IMR-90 (cell line): Measurements from ENCODE around the gene TTC23. TPM values are rescaled to one million over a fixed set of nuclear protein-coding genes. Genes with fewer than 3 reads are reported as not detected.
A peak's percentile ranks its signal among the peaks of the same experiment; 100 is the strongest.

Experiments
- ATAC-seq: fragments of 200-7000 bp; cut with Tn5 transposase; 2 replicates; pipeline ENCODE4 v1.9.1; 2020; ENCODE audit warnings: low read depth, mild to moderate bottlenecking, moderate library complexity
- BruUV-seq: library from RNA; stranded (reverse); fragments of 400-500 nt; replicated peaks from 2 replicates; lab custom pipeline; 2021; lab: Mats Ljungman, UMichigan
- CTCF ChIA-PET: fragments of 300-600 bp; formaldehyde crosslinking; extraction: SDS; loops from one replicate; lab custom pipeline; 2021; ENCODE audit warnings: antibody characterized with exemption; lab: Yijun Ruan, JAX
- POLR2A ChIA-PET: fragments of 300-600 bp; sonication (Branson Sonifier 250); formaldehyde crosslinking; loops from one replicate; lab custom pipeline; 2022; ENCODE audit warnings: antibody characterized with exemption; ENCODE audit not compliant: unreplicated experiment; lab: Charles Lee
- DNase-seq: peaks from one replicate; pipeline ENCODE4 v3.0.0; 2013
- H2AFZ ChIP-seq: replicated peaks from 2 replicates; pipeline ENCODE3; 2013; ENCODE audit warnings: low read length, mild to moderate bottlenecking; ENCODE audit not compliant: poor library complexity
- H2AK5ac ChIP-seq: 2 replicates; pipeline ENCODE4 v1.6.1; 2013; ENCODE audit warnings: low read depth, low read length, inconsistent platforms
- H2AK9ac ChIP-seq: replicated peaks from 2 replicates; pipeline ENCODE3; 2013; ENCODE audit warnings: mild to moderate bottlenecking, low read depth, low read length, moderate library complexity; ENCODE audit not compliant: poor library complexity
- H2BK120ac ChIP-seq: 2 replicates; pipeline ENCODE4 v1.6.1; 2013; ENCODE audit warnings: low read depth, low read length, inconsistent platforms
- H2BK15ac ChIP-seq: 3 replicates; pipeline ENCODE4 v1.6.1; 2013; ENCODE audit warnings: low read depth, low read length, inconsistent platforms
- H2BK20ac ChIP-seq: 2 replicates; pipeline ENCODE4 v1.6.1; 2013; ENCODE audit warnings: low read depth, mild to moderate bottlenecking, inconsistent platforms, low read length, moderate library complexity
- H2BK5ac ChIP-seq: 2 replicates; pipeline ENCODE4 v1.6.1; 2013; ENCODE audit warnings: mild to moderate bottlenecking, low read depth, low read length, inconsistent platforms; ENCODE audit not compliant: poor library complexity, severe bottlenecking
- H3K14ac ChIP-seq: replicated peaks from 2 replicates; pipeline ENCODE4 v1.6.1; 2013; ENCODE audit warnings: low read depth, low read length, inconsistent platforms
- H3K18ac ChIP-seq: 2 replicates; pipeline ENCODE4 v1.6.1; 2013; ENCODE audit warnings: low read depth, low read length, control low read depth
- H3K23ac ChIP-seq: 2 replicates; pipeline ENCODE4 v1.6.1; 2013; ENCODE audit warnings: low read depth, low read length, inconsistent platforms
- H3K27ac ChIP-seq: 2 replicates; pipeline ENCODE4 v1.5.1; 2013; ENCODE audit warnings: mild to moderate bottlenecking, control low read depth, low read length; ENCODE audit not compliant: insufficient read depth
- H3K27me3 ChIP-seq: 2 replicates; pipeline ENCODE4 v1.6.1; 2013; ENCODE audit warnings: low read length; ENCODE audit not compliant: control insufficient read depth, insufficient read depth
- H3K36me3 ChIP-seq: 2 replicates; pipeline ENCODE4 v1.6.1; 2013; ENCODE audit warnings: low read length, mixed read lengths; ENCODE audit not compliant: control insufficient read depth, insufficient read depth
- H3K4ac ChIP-seq: 2 replicates; pipeline ENCODE4 v1.6.1; 2013; ENCODE audit warnings: low read depth, low read length, inconsistent platforms
- H3K4me1 ChIP-seq: 2 replicates; pipeline ENCODE4 v1.6.1; 2013; ENCODE audit warnings: low read length, mixed read lengths; ENCODE audit not compliant: control insufficient read depth, insufficient read depth
- H3K4me2 ChIP-seq: 2 replicates; pipeline ENCODE4 v1.6.1; 2013; ENCODE audit warnings: low read depth, mild to moderate bottlenecking, control low read depth, low read length, moderate library complexity
- H3K4me3 ChIP-seq: 2 replicates; pipeline ENCODE4 v1.5.1; 2013; ENCODE audit warnings: low read depth, mild to moderate bottlenecking, control low read depth, low read length, moderate library complexity; ENCODE audit not compliant: insufficient read depth
- H3K56ac ChIP-seq: 2 replicates; pipeline ENCODE4 v1.6.1; 2013; ENCODE audit warnings: low read length, inconsistent platforms; ENCODE audit not compliant: insufficient read depth; ENCODE audit errors: extremely low read depth
- H3K79me1 ChIP-seq, 2 experiments: 2 replicates each; pipeline ENCODE4 v1.6.1; 2013; ENCODE audit warnings: low read length in 2 of 2, inconsistent platforms in 1 of 2, low read depth in 1 of 2
- H3K9ac ChIP-seq: 2 replicates; pipeline ENCODE4 v1.6.1; 2013; ENCODE audit warnings: low read depth, low read length, control low read depth
- H3K9me1 ChIP-seq: 2 replicates; pipeline ENCODE4 v1.6.1; 2013; ENCODE audit warnings: low read length, inconsistent platforms; ENCODE audit not compliant: insufficient read depth
- H3K9me3 ChIP-seq: 2 replicates; pipeline ENCODE4 v1.6.1; 2013; ENCODE audit warnings: low read length; ENCODE audit not compliant: control insufficient read depth, insufficient read depth
- H4K20me1 ChIP-seq: 2 replicates; pipeline ENCODE4 v1.6.1; 2013; ENCODE audit warnings: low read length, inconsistent platforms; ENCODE audit not compliant: insufficient read depth
- H4K5ac ChIP-seq: 2 replicates; pipeline ENCODE4 v1.6.1; 2013; ENCODE audit warnings: mild to moderate bottlenecking, low read depth, low read length, control low read depth
- H4K8ac ChIP-seq, 2 experiments: 2 replicates each; pipeline ENCODE4 v1.6.1; 2013; ENCODE audit warnings: low read depth in 2 of 2, low read length in 2 of 2, control low read depth in 1 of 2, inconsistent platforms in 1 of 2
- H4K91ac ChIP-seq: 2 replicates; pipeline ENCODE4 v1.6.1; 2013; ENCODE audit warnings: low read depth, low read length, inconsistent platforms; ENCODE audit not compliant: insufficient read depth
- BHLHE40 ChIP-seq: fragments of 150-350 bp; IDR thresholded peaks from 2 replicates; pipeline ENCODE4 v1.6.1; 2016; ENCODE audit warnings: mild to moderate bottlenecking, low read depth, low read length
- CEBPB ChIP-seq: IDR thresholded peaks from 2 replicates; pipeline ENCODE4 v1.6.1; 2012; ENCODE audit warnings: low read depth, low read length, improper control_type of control experiment
- RAD21 ChIP-seq: IDR thresholded peaks from 2 replicates; pipeline ENCODE4 v1.6.1; 2012; ENCODE audit warnings: low read length, improper control_type of control experiment
- WGBS, 2 experiments: methylation state at CpG; one replicate each; pipeline versions ENCODE4 v1.1.5 to v1.1.7; 2013; ENCODE audit warnings: missing lambda C conversion rate in 2 of 2; ENCODE audit not compliant: insufficient read length in 1 of 2; ENCODE audit errors: extremely low coverage in 2 of 2; 5-methylcytosine and 5-hydroxymethylcytosine counted together
- dilution Hi-C: fragments of 300-500 bp; cut with HindIII; formaldehyde crosslinking; loops from one replicate; pipeline ENCODE4 v1.14.3; 2018; ENCODE audit warnings: low sequenced_read_pairs; ENCODE audit not compliant: unreplicated experiment
- in situ Hi-C: fragments of 300-500 bp; cut with MboI; formaldehyde crosslinking; loops from 3 replicates; pipeline ENCODE4 v1.14.3; 2019; ENCODE audit warnings: low sequenced_read_pairs, inconsistent platforms, mixed read lengths
- intact Hi-C: fragments of 100-400 bp; cut with micrococcal nuclease; formaldehyde crosslinking; loops from 2 replicates; pipeline ENCODE4 v1.10.0; 2022
- polyA plus RNA-seq, 3 experiments: library from polyadenylated mRNA; depleted of rRNA; stranded (reverse); fragments of >200 nt; gene quantifications; 2 replicates each; pipeline ENCODE4 v1.2.3, GENCODE V29; 2012; ENCODE audit warnings: low replicate concordance in 1 of 3
- total RNA-seq: library from RNA; depleted of rRNA; stranded (reverse); fragments of >200 nt; gene quantifications from 2 replicates; pipeline ENCODE4 v1.2.3, GENCODE V29; 2012
- TF ChIP-seq, protein P1 (sequence below): conservative IDR thresholded peaks from 2 replicates; pipeline ENCODE4 v1.5.1; 2012; ENCODE audit warnings: mild to moderate bottlenecking, low read depth, low read length, improper control_type of control experiment
- TF ChIP-seq, protein P2 (sequence below): fragments of 150-350 bp; IDR thresholded peaks from 2 replicates; pipeline ENCODE4 v1.6.1; 2016; ENCODE audit warnings: low read depth, mild to moderate bottlenecking, low read length, moderate library complexity, borderline replicate concordance

Gene TTC23
- total and polyA plus RNA-seq, 2 of the 4 experiments (the other 2 are of a cell fraction), result 7.8 to 29.8 TPM

DNA sequence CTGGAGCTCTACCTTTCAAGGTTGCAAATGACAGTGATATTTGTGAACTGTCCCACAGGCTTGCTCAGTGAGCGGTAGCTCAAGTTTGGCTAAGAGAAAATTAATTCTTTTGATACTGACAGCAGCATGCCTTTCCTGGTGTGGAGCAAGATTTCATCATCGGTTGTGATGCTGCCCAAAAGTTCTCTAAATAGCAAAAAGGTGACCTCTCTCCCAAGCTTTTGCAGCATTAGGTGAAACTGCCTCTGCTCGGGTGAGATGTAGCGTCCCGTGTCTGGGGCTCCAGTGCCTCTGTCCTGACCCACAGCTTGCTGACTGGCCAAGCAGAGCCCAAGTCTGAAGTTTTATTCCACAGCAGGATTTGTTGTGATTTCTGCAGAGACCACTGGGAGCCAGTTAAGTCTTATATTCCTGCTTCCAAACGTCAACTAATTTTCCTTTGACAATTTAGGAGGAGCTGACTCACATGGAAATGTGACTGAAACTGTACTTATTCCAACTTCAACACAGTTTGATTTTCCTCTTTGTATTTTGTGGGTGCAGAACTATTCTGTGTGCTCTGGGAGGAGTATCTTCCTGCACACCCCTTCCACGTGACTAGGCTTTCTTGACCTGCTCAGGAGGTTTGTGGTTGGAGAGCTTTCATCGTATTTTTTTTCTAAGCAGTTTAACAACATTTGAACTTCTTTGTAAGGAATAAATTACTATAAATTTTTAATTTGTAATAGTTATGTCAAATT is 138.6 kb downstream of the TTC23 start:
- Histone ChIP-seq H3K18ac (no peak overlapping the region), H4K5ac (no peak overlapping the region), H3K9ac (no peak overlapping the region), H2AK9ac (no peak overlapping the region), H4K8ac (no peak overlapping the region), H2AK5ac (no peak overlapping the region), H3K4me1 (peaks cover 2% of the 10 kb centered on the region; the same call in 1 of the 2 replicates), H3K56ac (no peak overlapping the region), H3K4me2 (no peak overlapping the region), H3K4me3 (no peak overlapping the region), H3K9me1 (0 out of 2 replicates have a peak, but pooled peaks cover 7% of the 10 kb centered on the region), H3K9me3 (no peaks in the 10 kb centered on the region), H3K4ac (no peak overlapping the region), H4K91ac (no peak overlapping the region), H3K27ac (no peak overlapping the region), H3K14ac (no peak overlapping the region; the same call in 1 of the 2 replicates), H3K36me3 (peaks cover 2% of the 10 kb centered on the region; the same call in 1 of the 2 replicates), H3K27me3 (no peaks in the 10 kb centered on the region), H3K23ac (no peak overlapping the region), H2BK15ac (no peak overlapping the region), H2AFZ (no peak overlapping the region), H2BK20ac (no peak overlapping the region), H3K79me1 (peaks cover 7 to 42% of the 10 kb centered on the region in 2 experiments), H2BK5ac (no peak overlapping the region), H2BK120ac (no peak overlapping the region), H4K20me1 (peaks cover 4% of the 10 kb centered on the region; the same call in 1 of the 2 replicates)
- no TSS peak for BruUV-seq
- in situ Hi-C loops, result loop anchor here (25.0 kb wide), 1 partner anchor 627 kb away; the partner anchor contains the start of gene LYSMD4
- DNase-seq (peak; percentile 18), ATAC-seq (no peak)
- TF ChIP-seq, protein P1, sequence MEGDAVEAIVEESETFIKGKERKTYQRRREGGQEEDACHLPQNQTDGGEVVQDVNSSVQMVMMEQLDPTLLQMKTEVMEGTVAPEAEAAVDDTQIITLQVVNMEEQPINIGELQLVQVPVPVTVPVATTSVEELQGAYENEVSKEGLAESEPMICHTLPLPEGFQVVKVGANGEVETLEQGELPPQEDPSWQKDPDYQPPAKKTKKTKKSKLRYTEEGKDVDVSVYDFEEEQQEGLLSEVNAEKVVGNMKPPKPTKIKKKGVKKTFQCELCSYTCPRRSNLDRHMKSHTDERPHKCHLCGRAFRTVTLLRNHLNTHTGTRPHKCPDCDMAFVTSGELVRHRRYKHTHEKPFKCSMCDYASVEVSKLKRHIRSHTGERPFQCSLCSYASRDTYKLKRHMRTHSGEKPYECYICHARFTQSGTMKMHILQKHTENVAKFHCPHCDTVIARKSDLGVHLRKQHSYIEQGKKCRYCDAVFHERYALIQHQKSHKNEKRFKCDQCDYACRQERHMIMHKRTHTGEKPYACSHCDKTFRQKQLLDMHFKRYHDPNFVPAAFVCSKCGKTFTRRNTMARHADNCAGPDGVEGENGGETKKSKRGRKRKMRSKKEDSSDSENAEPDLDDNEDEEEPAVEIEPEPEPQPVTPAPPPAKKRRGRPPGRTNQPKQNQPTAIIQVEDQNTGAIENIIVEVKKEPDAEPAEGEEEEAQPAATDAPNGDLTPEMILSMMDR, result no peak
- TF ChIP-seq, protein P2, sequence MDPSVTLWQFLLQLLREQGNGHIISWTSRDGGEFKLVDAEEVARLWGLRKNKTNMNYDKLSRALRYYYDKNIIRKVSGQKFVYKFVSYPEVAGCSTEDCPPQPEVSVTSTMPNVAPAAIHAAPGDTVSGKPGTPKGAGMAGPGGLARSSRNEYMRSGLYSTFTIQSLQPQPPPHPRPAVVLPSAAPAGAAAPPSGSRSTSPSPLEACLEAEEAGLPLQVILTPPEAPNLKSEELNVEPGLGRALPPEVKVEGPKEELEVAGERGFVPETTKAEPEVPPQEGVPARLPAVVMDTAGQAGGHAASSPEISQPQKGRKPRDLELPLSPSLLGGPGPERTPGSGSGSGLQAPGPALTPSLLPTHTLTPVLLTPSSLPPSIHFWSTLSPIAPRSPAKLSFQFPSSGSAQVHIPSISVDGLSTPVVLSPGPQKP, result no peak
- TF ChIP-seq RAD21, result no peak
- peak; percentile 55 for TF ChIP-seq CEBPB
- no peak for TF ChIP-seq BHLHE40
- CTCF ChIA-PET, result interaction anchor here (1.0 kb wide), 1 partner anchor 10 kb away, joined by 4 read pairs; no protein-coding TSS in a partner anchor
- intact Hi-C loops, result no loop called here
- no CpG with 5 or more reads among the region's 8 CpGs for WGBS, 2 experiments
- POLR2A ChIA-PET, result no interaction called here
- dilution Hi-C loops, result loop anchor here (25.0 kb wide), 1 partner anchor 102 kb away; no protein-coding TSS in a partner anchor
